NCI-H2107 treated with DMSO at 0.1 percent for 48 hours (cell line): ENCODE results near the gene RTN4RL1.
"Not testable (repeated sequence)": the region's sequence is repeated elsewhere in the genome, so short reads cannot be mapped to it uniquely, and the experiment has no call there.

Source experiments
- DNase-seq: peaks from one replicate; lab custom pipeline; 2025; ENCODE audit not compliant: unreplicated experiment; lab: John Stamatoyannopoulos, UW

RTN4RL1 gene

GRCh38 chr17:2025622-2026309 lies 632 bp upstream of the RTN4RL1 start:
- DNase-seq = no peak

- no peak for DNase-seq
These were observed 438 bp downstream of the RTN4RL1 start for GRCh38 chr17:2024572-2025219.

GRCh38 chr17:2023692-2024571 lies 1.2 kb downstream of the RTN4RL1 start:
- DNase-seq = no peak

- DNase-seq = no peak
These were observed 1.9 kb downstream of the RTN4RL1 start for GRCh38 chr17:2023256-2023655.

GRCh38 chr17:2022647-2023240 lies 2.4 kb downstream of the RTN4RL1 start:
- no peak for DNase-seq

- no peak for DNase-seq
These were observed 4.4 kb downstream of the RTN4RL1 start for GRCh38 chr17:2020721-2021120.

- DNase-seq = no peak
These were observed 5.4 kb downstream of the RTN4RL1 start for GRCh38 chr17:2019723-2020122.

- no peak for DNase-seq
These were observed 6.2 kb downstream of the RTN4RL1 start for GRCh38 chr17:2018716-2019510.

- no peak for DNase-seq
These were observed 7.7 kb downstream of the RTN4RL1 start for GRCh38 chr17:2017274-2017941.

- no peak for DNase-seq
These were observed 8.6 kb downstream of the RTN4RL1 start for GRCh38 chr17:2016494-2016893.

- no peak for DNase-seq
These were observed 9.8 kb downstream of the RTN4RL1 start for GRCh38 chr17:2015314-2015713.

- DNase-seq = no peak
These were observed 11.2 kb downstream of the RTN4RL1 start for GRCh38 chr17:2013994-2014317.

- DNase-seq = not testable (repeated sequence)
These were observed 11.7 kb downstream of the RTN4RL1 start for GRCh38 chr17:2013220-2013993.

GRCh38 chr17:2012499-2012898 lies 12.6 kb downstream of the RTN4RL1 start:
- DNase-seq = no peak

- no peak for DNase-seq
These were observed 13.4 kb downstream of the RTN4RL1 start for GRCh38 chr17:2011411-2012371.

GRCh38 chr17:2009737-2010136 lies 15.4 kb downstream of the RTN4RL1 start:
- no peak for DNase-seq

- DNase-seq = no peak
These were observed 16.6 kb downstream of the RTN4RL1 start for GRCh38 chr17:2008332-2009126.
